Measurements from ENCODE around the gene WFS1.

DNA sequence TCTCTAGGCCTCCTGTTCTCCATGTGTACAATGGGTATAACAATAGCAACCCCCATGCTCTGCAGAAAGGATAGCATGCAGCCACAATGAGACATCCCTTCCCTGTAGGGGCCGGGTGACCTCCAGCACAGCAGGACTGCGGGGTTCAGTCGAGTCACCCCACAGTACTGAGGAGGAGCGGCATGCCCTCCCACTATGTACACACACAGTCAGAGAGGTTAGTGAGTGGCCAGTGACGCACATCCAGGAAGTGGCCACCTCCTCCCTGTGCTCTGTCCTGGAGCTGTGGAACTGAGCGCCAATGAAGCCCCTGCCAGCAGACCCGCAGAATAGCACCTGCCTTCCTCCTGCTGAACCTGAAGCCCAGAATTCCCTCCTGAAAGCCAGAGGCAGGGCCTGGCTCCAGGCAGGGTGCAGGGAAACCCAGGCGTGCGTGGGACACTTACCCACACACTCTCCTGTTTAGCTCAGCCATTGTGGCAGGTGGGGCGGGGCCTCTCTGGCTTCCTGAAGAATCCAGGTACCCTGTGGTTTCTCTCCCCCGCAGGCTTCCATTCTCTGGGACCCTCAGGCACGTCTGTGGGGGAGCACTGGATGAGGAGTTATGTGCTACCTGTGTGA lies 50.0 kb downstream of the WFS1 start:
- TF ChIP-seq, protein P1, sequence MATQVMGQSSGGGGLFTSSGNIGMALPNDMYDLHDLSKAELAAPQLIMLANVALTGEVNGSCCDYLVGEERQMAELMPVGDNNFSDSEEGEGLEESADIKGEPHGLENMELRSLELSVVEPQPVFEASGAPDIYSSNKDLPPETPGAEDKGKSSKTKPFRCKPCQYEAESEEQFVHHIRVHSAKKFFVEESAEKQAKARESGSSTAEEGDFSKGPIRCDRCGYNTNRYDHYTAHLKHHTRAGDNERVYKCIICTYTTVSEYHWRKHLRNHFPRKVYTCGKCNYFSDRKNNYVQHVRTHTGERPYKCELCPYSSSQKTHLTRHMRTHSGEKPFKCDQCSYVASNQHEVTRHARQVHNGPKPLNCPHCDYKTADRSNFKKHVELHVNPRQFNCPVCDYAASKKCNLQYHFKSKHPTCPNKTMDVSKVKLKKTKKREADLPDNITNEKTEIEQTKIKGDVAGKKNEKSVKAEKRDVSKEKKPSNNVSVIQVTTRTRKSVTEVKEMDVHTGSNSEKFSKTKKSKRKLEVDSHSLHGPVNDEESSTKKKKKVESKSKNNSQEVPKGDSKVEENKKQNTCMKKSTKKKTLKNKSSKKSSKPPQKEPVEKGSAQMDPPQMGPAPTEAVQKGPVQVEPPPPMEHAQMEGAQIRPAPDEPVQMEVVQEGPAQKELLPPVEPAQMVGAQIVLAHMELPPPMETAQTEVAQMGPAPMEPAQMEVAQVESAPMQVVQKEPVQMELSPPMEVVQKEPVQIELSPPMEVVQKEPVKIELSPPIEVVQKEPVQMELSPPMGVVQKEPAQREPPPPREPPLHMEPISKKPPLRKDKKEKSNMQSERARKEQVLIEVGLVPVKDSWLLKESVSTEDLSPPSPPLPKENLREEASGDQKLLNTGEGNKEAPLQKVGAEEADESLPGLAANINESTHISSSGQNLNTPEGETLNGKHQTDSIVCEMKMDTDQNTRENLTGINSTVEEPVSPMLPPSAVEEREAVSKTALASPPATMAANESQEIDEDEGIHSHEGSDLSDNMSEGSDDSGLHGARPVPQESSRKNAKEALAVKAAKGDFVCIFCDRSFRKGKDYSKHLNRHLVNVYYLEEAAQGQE (IDR thresholded peaks at IDR 0.05; ENCODE audit: low read depth) = no peak
- TF ChIP-seq CREB1 (IDR thresholded peaks at IDR 0.05; ENCODE audit: low read depth) (no peak), TEAD4 (IDR thresholded peaks at IDR 0.05) (no peak)
